Vagina (tissue), 2 donors: ENCODE results near the gene ASPG. TPM values are rescaled to one million over a fixed set of nuclear protein-coding genes. Genes with fewer than 3 reads are reported as not detected.

Source experiments
- DNase-seq, 2 donors: peaks; one replicate each; pipeline ENCODE4 v3.0.0-alpha.2; 2017; ENCODE audit errors: extremely low spot score in 2 of 2
- H3K27ac ChIP-seq: fragments of 200-600 bp; sonication (generic); one replicate; pipeline ENCODE4 v1.5.1; 2019
- H3K27me3 ChIP-seq: fragments of 200-600 bp; sonication (generic); one replicate; pipeline ENCODE4 v1.5.1; 2019
- H3K36me3 ChIP-seq, 2 donors: fragments of 200-600 bp; sonication (generic); one replicate each; pipeline ENCODE4 v1.5.1; 2017 to 2019
- H3K4me1 ChIP-seq: fragments of 200-600 bp; sonication (generic); one replicate; pipeline ENCODE4 v1.5.1; 2019
- H3K4me3 ChIP-seq, 2 donors: fragments of 200-600 bp; sonication (generic); 1 replicate in 1 of 2; 2 replicates in 1 of 2; pipeline ENCODE4 v1.5.1; 2016 to 2019
- H3K9me3 ChIP-seq: fragments of 200-600 bp; sonication (generic); one replicate; pipeline ENCODE4 v1.5.1; 2019
- POLR2A ChIP-seq, 2 donors: fragments of 450-650 bp; IDR thresholded peaks; one replicate each; pipeline ENCODE4 v1.6.1; 2017; ENCODE audit warnings: antibody characterized with exemption in 2 of 2, mild to moderate bottlenecking in 2 of 2, moderate library complexity in 2 of 2
- POLR2AphosphoS5 ChIP-seq, 2 donors: sonication (generic); formaldehyde crosslinking; IDR thresholded peaks; one replicate each; pipeline ENCODE4 v1.9.0; 2017; ENCODE audit warnings: antibody characterized with exemption in 2 of 2, mild to moderate bottlenecking in 2 of 2, low read depth in 1 of 2; ENCODE audit not compliant: insufficient read depth in 1 of 2
- intact Hi-C: fragments of 100-400 bp; cut with DNase I; formaldehyde crosslinking; loops from one replicate; pipeline ENCODE4 v1.15.1; 2023
- total RNA-seq: library from RNA; depleted of rRNA; stranded (reverse); fragments of >200 nt; gene quantifications from one replicate; pipeline ENCODE4 v1.2.3, GENCODE V29; 2016
- TF ChIP-seq, protein P1 (sequence below), 3 experiments: fragments of 450-650 bp in 2 of 3; fragments of 200-600 bp in 1 of 3; sonication (generic) in 1 of 3; IDR thresholded peaks; one replicate each; pipeline ENCODE4 v1.5.1; 2017 to 2019; ENCODE audit warnings: antibody characterized with exemption in 3 of 3, mild to moderate bottlenecking in 2 of 3, moderate library complexity in 2 of 3

ASPG gene
- total RNA-seq, 1 donor from 2014 or later: 3.7 TPM

DNA sequence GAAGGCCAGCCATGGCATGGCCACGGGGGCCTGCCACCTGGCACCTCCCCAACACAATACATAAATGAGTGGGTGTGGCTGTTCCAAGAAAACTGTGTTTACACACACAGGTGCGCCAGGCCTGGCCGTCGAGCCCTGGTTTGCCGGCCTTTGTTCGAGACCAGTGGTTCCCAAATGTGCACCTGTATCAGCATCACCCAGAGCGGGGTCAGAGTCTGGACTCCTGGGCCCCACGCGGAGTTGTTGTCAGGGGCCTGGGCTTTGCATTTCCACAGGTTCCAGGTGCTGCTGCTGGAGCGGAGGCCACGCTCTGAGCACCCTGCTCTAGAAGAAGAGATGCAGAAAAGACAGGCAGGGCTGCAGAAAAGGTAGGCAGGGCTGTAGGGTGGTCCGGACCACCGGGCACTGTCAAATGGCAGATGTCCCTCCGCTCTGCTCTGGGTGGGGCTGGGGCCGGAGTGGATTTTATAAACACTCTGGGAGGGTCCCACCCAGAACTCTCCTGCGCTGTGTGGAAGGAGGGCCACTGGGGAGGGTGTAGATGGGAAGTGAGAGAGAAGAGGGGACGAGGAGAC is 4.2 kb upstream of the ASPG start:
- H3K27ac ChIP-seq: no peak overlapping the region
- TF ChIP-seq POLR2A (IDR thresholded peaks at IDR 0.05): no peak
- TF ChIP-seq, protein P1, sequence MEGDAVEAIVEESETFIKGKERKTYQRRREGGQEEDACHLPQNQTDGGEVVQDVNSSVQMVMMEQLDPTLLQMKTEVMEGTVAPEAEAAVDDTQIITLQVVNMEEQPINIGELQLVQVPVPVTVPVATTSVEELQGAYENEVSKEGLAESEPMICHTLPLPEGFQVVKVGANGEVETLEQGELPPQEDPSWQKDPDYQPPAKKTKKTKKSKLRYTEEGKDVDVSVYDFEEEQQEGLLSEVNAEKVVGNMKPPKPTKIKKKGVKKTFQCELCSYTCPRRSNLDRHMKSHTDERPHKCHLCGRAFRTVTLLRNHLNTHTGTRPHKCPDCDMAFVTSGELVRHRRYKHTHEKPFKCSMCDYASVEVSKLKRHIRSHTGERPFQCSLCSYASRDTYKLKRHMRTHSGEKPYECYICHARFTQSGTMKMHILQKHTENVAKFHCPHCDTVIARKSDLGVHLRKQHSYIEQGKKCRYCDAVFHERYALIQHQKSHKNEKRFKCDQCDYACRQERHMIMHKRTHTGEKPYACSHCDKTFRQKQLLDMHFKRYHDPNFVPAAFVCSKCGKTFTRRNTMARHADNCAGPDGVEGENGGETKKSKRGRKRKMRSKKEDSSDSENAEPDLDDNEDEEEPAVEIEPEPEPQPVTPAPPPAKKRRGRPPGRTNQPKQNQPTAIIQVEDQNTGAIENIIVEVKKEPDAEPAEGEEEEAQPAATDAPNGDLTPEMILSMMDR (IDR thresholded peaks at IDR 0.05): no peak
- H3K36me3 ChIP-seq: no peaks in the 10 kb centered on the region
- peaks cover under 1% of the 10 kb centered on the region for H3K27me3 ChIP-seq
- no peaks in the 10 kb centered on the region for H3K9me3 ChIP-seq
- no peak for DNase-seq
- intact Hi-C loops: loop anchor here (10.0 kb wide), 1 partner anchor 483 kb away; no protein-coding TSS in a partner anchor
- H3K4me3 ChIP-seq: no peak overlapping the region
- peaks cover 4% of the 10 kb centered on the region for H3K4me1 ChIP-seq

DNA sequence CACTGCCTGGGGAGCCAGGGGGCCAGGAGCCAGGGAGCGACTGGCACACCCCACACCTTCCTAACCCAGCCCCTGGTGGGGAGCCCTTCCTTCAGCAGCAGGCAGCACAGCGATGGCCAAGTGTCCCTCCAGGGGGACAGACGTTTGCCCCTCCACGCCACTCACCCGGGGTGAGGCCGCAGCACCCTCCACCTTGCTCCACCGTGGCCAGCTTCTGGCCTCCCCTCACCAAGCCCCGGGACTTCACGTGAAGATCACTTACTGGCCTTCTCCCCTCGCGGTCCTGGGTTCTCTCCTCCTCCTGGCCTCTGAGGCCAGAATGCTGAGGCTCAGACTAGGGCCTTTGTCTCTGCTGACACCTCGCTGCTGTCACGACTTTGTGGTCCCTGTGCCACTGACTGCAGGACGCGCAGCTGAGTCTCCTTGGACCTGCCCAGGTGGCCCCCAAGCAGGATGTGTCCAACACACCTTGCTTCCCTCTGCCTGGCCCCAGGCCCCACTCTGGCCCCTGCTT is 3.5 kb upstream of the ASPG start:
- intact Hi-C loops: loop anchor here (10.0 kb wide), 1 partner anchor 483 kb away; no protein-coding TSS in a partner anchor
- TF ChIP-seq POLR2A (IDR thresholded peaks at IDR 0.05) (no peak), POLR2AphosphoS5 (IDR thresholded peaks at IDR 0.05; ENCODE audit: insufficient read depth in 1 of 2, low read depth in 1 of 2) (no peak)
- TF ChIP-seq, protein P1 (IDR thresholded peaks at IDR 0.05): no peak
- peaks cover 4% of the 10 kb centered on the region for H3K4me1 ChIP-seq
- H3K9me3 ChIP-seq: no peaks in the 10 kb centered on the region
- H3K36me3 ChIP-seq: no peaks in the 10 kb centered on the region
- peaks cover 5% of the 10 kb centered on the region for H3K27me3 ChIP-seq
- H3K4me3 ChIP-seq: no peak overlapping the region
- peak; percentile 71 to 91 for DNase-seq
- H3K27ac ChIP-seq: no peak overlapping the region

DNA sequence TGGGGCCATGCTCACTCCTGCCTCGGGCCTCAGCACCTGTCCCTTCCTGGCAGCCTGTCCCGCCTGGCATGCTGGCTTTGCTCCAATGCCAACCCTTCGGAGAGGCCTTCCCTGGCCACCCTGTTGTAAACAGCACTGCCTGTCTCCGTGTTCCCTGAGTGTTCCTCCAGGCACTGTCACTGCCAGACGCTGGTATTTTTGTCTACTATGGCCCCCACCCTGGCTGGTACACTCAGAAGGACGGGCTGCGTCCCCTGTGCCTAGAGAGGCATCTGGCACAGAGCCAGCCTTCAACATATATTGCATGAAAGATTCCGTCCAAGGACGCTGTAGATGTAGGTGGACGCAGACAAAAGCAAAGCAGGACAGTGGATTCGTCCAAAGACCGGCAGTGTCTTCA is 2.7 kb upstream of the ASPG start:
- DNase-seq: peak in 1 of 2 donors; percentile 74
- no peak overlapping the region for H3K4me3 ChIP-seq
- H3K9me3 ChIP-seq: no peaks in the 10 kb centered on the region
- no peaks in the 10 kb centered on the region for H3K36me3 ChIP-seq
- no peak overlapping the region for H3K27ac ChIP-seq
- intact Hi-C loops: loop anchor here (10.0 kb wide), 1 partner anchor 482 kb away; no protein-coding TSS in a partner anchor
- H3K4me1 ChIP-seq: peaks cover 4% of the 10 kb centered on the region
- TF ChIP-seq POLR2AphosphoS5 (IDR thresholded peaks at IDR 0.05; ENCODE audit: insufficient read depth in 1 of 2, low read depth in 1 of 2) (no peak), POLR2A (IDR thresholded peaks at IDR 0.05) (no peak)
- TF ChIP-seq, protein P1 (IDR thresholded peaks at IDR 0.05): no peak
- peaks cover 5% of the 10 kb centered on the region for H3K27me3 ChIP-seq

DNA sequence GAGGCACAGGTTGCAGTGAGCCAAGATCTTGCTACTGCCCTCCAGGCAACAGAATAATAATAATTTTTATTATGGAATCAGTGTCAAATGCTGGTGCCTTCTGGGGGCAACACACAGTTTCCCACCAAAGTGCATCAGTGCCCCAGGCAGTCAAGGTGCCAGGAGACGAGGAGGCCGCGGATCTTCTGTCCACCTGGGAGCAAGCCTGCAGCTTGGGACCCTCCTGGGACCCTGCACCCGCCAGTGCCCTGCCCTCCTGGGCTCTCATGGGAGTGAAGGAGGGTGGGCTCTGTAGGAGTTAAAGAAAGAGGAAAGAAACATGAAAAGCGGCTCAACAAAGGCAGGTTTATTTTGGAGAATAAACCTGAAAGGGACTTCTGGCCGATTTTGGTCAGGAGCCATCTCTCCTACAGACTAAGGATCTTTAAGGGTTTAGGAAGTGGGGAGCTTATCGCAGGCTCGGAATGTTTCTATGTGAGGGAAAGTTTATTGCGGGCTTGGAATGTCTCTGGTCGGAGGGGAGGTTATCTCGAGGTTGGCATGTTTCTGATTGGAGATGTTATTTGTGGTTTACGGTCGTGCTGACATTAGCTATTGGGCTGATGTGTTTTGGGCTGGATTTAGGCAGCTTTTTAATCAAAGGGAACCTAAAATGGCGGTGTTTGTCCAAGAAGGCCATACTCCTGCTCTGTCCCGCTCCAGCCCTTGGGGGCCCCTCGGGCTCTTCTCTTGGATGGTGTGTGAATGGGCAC is 1.1 kb upstream of the ASPG start:
- peak in 1 of 2 donors; percentile 72 for DNase-seq
- intact Hi-C loops: loop anchor here (10.0 kb wide), 1 partner anchor 480 kb away; no protein-coding TSS in a partner anchor
- H3K27me3 ChIP-seq: peaks cover 5% of the 10 kb centered on the region
- H3K36me3 ChIP-seq: no peaks in the 10 kb centered on the region
- H3K4me3 ChIP-seq: no peak overlapping the region
- no peak for TF ChIP-seq POLR2A (IDR thresholded peaks at IDR 0.05)
- TF ChIP-seq POLR2AphosphoS5 (IDR thresholded peaks at IDR 0.05; ENCODE audit: insufficient read depth in 1 of 2, low read depth in 1 of 2): no peak
- TF ChIP-seq, protein P1 (IDR thresholded peaks at IDR 0.05): no peak
- H3K4me1 ChIP-seq: peaks cover 4% of the 10 kb centered on the region
- H3K27ac ChIP-seq: no peak overlapping the region
- no peaks in the 10 kb centered on the region for H3K9me3 ChIP-seq

DNA sequence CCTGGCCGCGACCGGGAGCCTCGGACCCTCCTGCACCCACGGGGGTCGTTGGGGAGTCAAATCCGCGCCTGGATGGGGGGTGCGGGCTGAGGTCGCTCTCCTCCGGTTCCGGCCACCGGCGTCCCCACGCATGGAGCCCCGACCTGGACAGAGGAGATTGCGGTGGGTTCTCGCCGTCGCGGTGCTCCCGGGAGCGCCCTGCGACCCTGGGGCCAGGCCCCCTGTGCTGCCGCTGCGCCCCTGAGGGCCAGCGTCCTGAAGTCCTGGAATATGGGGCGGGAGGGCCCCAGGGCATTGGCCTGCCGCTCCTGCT is 345 bp downstream of the ASPG start:
- intact Hi-C loops: loop anchor here (10.0 kb wide), 1 partner anchor 479 kb away; no protein-coding TSS in a partner anchor
- TF ChIP-seq POLR2A (IDR thresholded peaks at IDR 0.05): no peak
- TF ChIP-seq POLR2AphosphoS5 (IDR thresholded peaks at IDR 0.05; ENCODE audit: insufficient read depth in 1 of 2, low read depth in 1 of 2): no peak
- TF ChIP-seq, protein P1 (IDR thresholded peaks at IDR 0.05): no peak
- Histone ChIP-seq H3K9me3 (no peaks in the 10 kb centered on the region), H3K4me1 (peaks cover 4% of the 10 kb centered on the region), H3K36me3 (no peaks in the 10 kb centered on the region), H3K4me3 (peak overlapping the region in 1 of 2 donors; percentile 30), H3K27me3 (peaks cover 5% of the 10 kb centered on the region), H3K27ac (no peak overlapping the region)
- DNase-seq: no peak
